ENCODE measurements around the gene SCG5. TPM values are rescaled to one million over a fixed set of nuclear protein-coding genes. Genes with fewer than 3 reads are reported as not detected.
A peak's percentile ranks its signal among the peaks of the same experiment; 100 is the strongest.

SCG5 gene
- total RNA-seq, 1 donor from 2014 or later = 0.65 TPM

- Histone ChIP-seq H3K36me3 (no peaks in the 10 kb centered on the region), H3K27ac (no peak overlapping the region), H3K9me3 (no peaks in the 10 kb centered on the region), H3K27me3 (ENCODE audit: low read depth) (no peaks in the 10 kb centered on the region), H3K4me1 (no peaks in the 10 kb centered on the region), H3K4me3 (no peak overlapping the region)
- TF ChIP-seq CTCF (IDR thresholded peaks at IDR 0.05) = no peak
- DNase-seq (no peak), ATAC-seq (no peak)
- intact Hi-C loops (cut with DNase I) = no loop called here
These were observed 15.0 kb downstream of the SCG5 start for GRCh38 chr15:32656496-32656895.

- ATAC-seq = peak; percentile 77 to 92
These were observed 15.8 kb downstream of the SCG5 start for GRCh38 chr15:32657198-32657883.

GRCh38 chr15:32657941-32658340, 16.4 kb downstream of the SCG5 start:
- H3K27ac ChIP-seq = no peak overlapping the region
- peak in 1 of 2 donors; percentile 59 for ATAC-seq
- intact Hi-C loops (cut with DNase I) = no loop called here

More at GRCh38 chr15:32657198-32657883, 15.8 kb downstream of the SCG5 start:
- intact Hi-C loops (cut with DNase I) = no loop called here
- no peak overlapping the region for H3K27ac ChIP-seq
- TF ChIP-seq CTCF (IDR thresholded peaks at IDR 0.05) = no peak
- no peaks in the 10 kb centered on the region for H3K4me1 ChIP-seq
- no peaks in the 10 kb centered on the region for H3K27me3 ChIP-seq (ENCODE audit: low read depth)
- DNase-seq = no peak
- H3K9me3 ChIP-seq = no peaks in the 10 kb centered on the region
- H3K36me3 ChIP-seq = no peaks in the 10 kb centered on the region
- no peak overlapping the region for H3K4me3 ChIP-seq

GRCh38 chr15:32659340-32660155, 18.0 kb downstream of the SCG5 start:
- ATAC-seq = peak in 1 of 2 donors; percentile 17
- H3K27me3 ChIP-seq (ENCODE audit: low read depth) = no peaks in the 10 kb centered on the region
- no peak for TF ChIP-seq CTCF (IDR thresholded peaks at IDR 0.05)
- H3K27ac ChIP-seq = no peak overlapping the region
- no peak for DNase-seq
- no peak overlapping the region for H3K4me3 ChIP-seq
- H3K4me1 ChIP-seq = no peaks in the 10 kb centered on the region
- no peaks in the 10 kb centered on the region for H3K36me3 ChIP-seq
- intact Hi-C loops (cut with DNase I) = no loop called here
- H3K9me3 ChIP-seq = no peaks in the 10 kb centered on the region

More at GRCh38 chr15:32657941-32658340, 16.4 kb downstream of the SCG5 start:
- Histone ChIP-seq H3K9me3 (no peaks in the 10 kb centered on the region), H3K27me3 (ENCODE audit: low read depth) (no peaks in the 10 kb centered on the region), H3K36me3 (no peaks in the 10 kb centered on the region), H3K4me1 (no peaks in the 10 kb centered on the region), H3K4me3 (no peak overlapping the region)
- no peak for DNase-seq
- TF ChIP-seq CTCF (IDR thresholded peaks at IDR 0.05) = no peak

- Histone ChIP-seq H3K4me3 (no peak overlapping the region), H3K9me3 (no peaks in the 10 kb centered on the region), H3K27me3 (ENCODE audit: low read depth) (no peaks in the 10 kb centered on the region), H3K36me3 (no peaks in the 10 kb centered on the region), H3K4me1 (no peaks in the 10 kb centered on the region), H3K27ac (no peak overlapping the region)
- no peak for DNase-seq
- intact Hi-C loops (cut with DNase I) = no loop called here
- no peak for TF ChIP-seq CTCF (IDR thresholded peaks at IDR 0.05)
- no peak for ATAC-seq
These were observed 22.2 kb downstream of the SCG5 start for GRCh38 chr15:32663671-32664070.
